ENCODE results near the gene FOXA3. TPM values are rescaled to one million over a fixed set of nuclear protein-coding genes. Genes with fewer than 3 reads are reported as not detected.
A peak's percentile ranks its signal among the peaks of the same experiment; 100 is the strongest.

Gene FOXA3
- total and polyA plus RNA-seq, 8 donors: 19.8 to 45.0 (median 25.8) TPM

- 77 to 78% methylated on average over 5 of the region's 5 CpGs for WGBS, 2 donors
- Histone ChIP-seq H3K9me3 (no peaks in the 10 kb centered on the region), H3K36me3 (no peaks in the 10 kb centered on the region), H3K27me3 (no peaks in the 10 kb centered on the region), H3K27ac (no peak overlapping the region), H3K4me3 (no peak overlapping the region), H3K4me1 (peaks cover 7 to 24% (median 13%) of the 10 kb centered on the region in 3 donors)
- no peak for FAIRE-seq
- ATAC-seq: no peak
- intact Hi-C loops (cut with DNase I): no loop called here
- no peak for TF ChIP-seq CTCF (IDR thresholded peaks at IDR 0.05)
- DNase-seq: no peak
These were observed 6.7 kb downstream of the FOXA3 start for GRCh38 chr19:45870798-45871197.

GRCh38 chr19:45872095-45872919 is 8.2 kb downstream of the FOXA3 start:
- no peak for TF ChIP-seq CTCF (IDR thresholded peaks at IDR 0.05)
- DNase-seq (peak in 2 of 6 donors; percentile 58 to 74), FAIRE-seq (no peak), ATAC-seq (no peak)
- Histone ChIP-seq H3K4me3 (no peak overlapping the region), H3K9me3 (no peaks in the 10 kb centered on the region), H3K36me3 (no peaks in the 10 kb centered on the region), H3K4me1 (peaks cover 15 to 36% (median 26%) of the 10 kb centered on the region in 3 donors), H3K27me3 (no peaks in the 10 kb centered on the region), H3K27ac (no peak overlapping the region)
- intact Hi-C loops (cut with DNase I): no loop called here
- 77 to 81% methylated on average over 34 of the region's 34 CpGs for WGBS, 2 donors

GRCh38 chr19:45873219-45873772 is 9.2 kb downstream of the FOXA3 start:
- no peaks in the 10 kb centered on the region for H3K27me3 ChIP-seq
- peak overlapping the region in 2 of 4 donors; percentile 46 to 52 for H3K27ac ChIP-seq
- H3K4me3 ChIP-seq: no peak overlapping the region
- FAIRE-seq (no peak), ATAC-seq (no peak), DNase-seq (no peak)
- WGBS, 2 donors: 57 to 78% methylated on average over 7 of the region's 7 CpGs
- H3K36me3 ChIP-seq: no peaks in the 10 kb centered on the region
- no peaks in the 10 kb centered on the region for H3K9me3 ChIP-seq
- TF ChIP-seq CTCF (IDR thresholded peaks at IDR 0.05): no peak
- intact Hi-C loops (cut with DNase I): no loop called here
- H3K4me1 ChIP-seq: peaks cover 15 to 42% (median 33%) of the 10 kb centered on the region in 3 donors

- H3K27me3 ChIP-seq: no peaks in the 10 kb centered on the region
- ATAC-seq: no peak
- no peak overlapping the region for H3K4me3 ChIP-seq
- no peak for FAIRE-seq
- TF ChIP-seq CTCF (IDR thresholded peaks at IDR 0.05): no peak
- no peak for DNase-seq
- H3K4me1 ChIP-seq: peaks cover 24 to 55% (median 46%) of the 10 kb centered on the region in 3 donors
- WGBS, 2 donors: 81 to 88% methylated on average over 7 of the region's 7 CpGs
- H3K9me3 ChIP-seq: no peaks in the 10 kb centered on the region
- H3K36me3 ChIP-seq: no peaks in the 10 kb centered on the region
- peak overlapping the region in 2 of 4 donors; percentile 26 to 46 for H3K27ac ChIP-seq
- intact Hi-C loops (cut with DNase I): no loop called here
These were observed 10.5 kb downstream of the FOXA3 start for GRCh38 chr19:45874620-45874966.

- no peak overlapping the region for H3K4me3 ChIP-seq
- no peaks in the 10 kb centered on the region for H3K36me3 ChIP-seq
- H3K4me1 ChIP-seq: peaks cover 39 to 70% (median 61%) of the 10 kb centered on the region in 3 donors
- H3K27me3 ChIP-seq: no peaks in the 10 kb centered on the region
- intact Hi-C loops (cut with DNase I): no loop called here
- FAIRE-seq (no peak), ATAC-seq (peak; percentile 4 to 18 (median 12)), DNase-seq (no peak)
- TF ChIP-seq CTCF (IDR thresholded peaks at IDR 0.05): no peak
- no peaks in the 10 kb centered on the region for H3K9me3 ChIP-seq
- H3K27ac ChIP-seq: peak overlapping the region; percentile 87 to 96 (median 93)
- 34 to 36% methylated on average over 4 of the region's 4 CpGs for WGBS, 2 donors
These were observed 12.0 kb downstream of the FOXA3 start for GRCh38 chr19:45876161-45876410.

Measured in pancreas (tissue), 10 donors.